GM04504 (cell line): ENCODE results near the gene ZSCAN22.
"Not testable (repeated sequence)": the region's sequence is repeated elsewhere in the genome, so short reads cannot be mapped to it uniquely, and the experiment has no call there.

Experiments used
- DNase-seq: peaks from one replicate; pipeline ENCODE4 v3.0.0-alpha.2; 2012; ENCODE audit warnings: low read depth

Gene ZSCAN22

GRCh38 chr19:58326914-58327726 is at the start of gene ZSCAN22:
Gene ZSCAN22, plus strand, starts transcription at chr19:58326994. Its CDS starts 7,809 bp downstream, at chr19:58334803.
- DNase-seq: peak; percentile 91

GRCh38 chr19:58277197-58277596 is 49.6 kb upstream of the ZSCAN22 start:
- no peak for DNase-seq

GRCh38 chr19:58277748-58278540 is 48.9 kb upstream of the ZSCAN22 start:
- no peak for DNase-seq

- peak; percentile 97 for DNase-seq
Observed at GRCh38 chr19:58278541-58279041, 48.2 kb upstream of the ZSCAN22 start, which contains the start of gene ZNF8. Gene ZNF8, plus strand, starts transcription at chr19:58278955. Its CDS starts 127 bp downstream, at chr19:58279082.

- peak; percentile 21 for DNase-seq
Observed at GRCh38 chr19:58279042-58279924, 47.5 kb upstream of the ZSCAN22 start.

- no peak for DNase-seq
Observed at GRCh38 chr19:58279925-58280316, 46.9 kb upstream of the ZSCAN22 start.

GRCh38 chr19:58284199-58284598 is 42.6 kb upstream of the ZSCAN22 start:
- DNase-seq: no peak

GRCh38 chr19:58291943-58292342 is 34.9 kb upstream of the ZSCAN22 start:
- DNase-seq: no peak

- DNase-seq: no peak
Observed at GRCh38 chr19:58294743-58295374, 31.9 kb upstream of the ZSCAN22 start.

GRCh38 chr19:58296104-58296503 is 30.7 kb upstream of the ZSCAN22 start:
- no peak for DNase-seq

- DNase-seq: no peak
Observed at GRCh38 chr19:58300620-58301019, 26.2 kb upstream of the ZSCAN22 start.

GRCh38 chr19:58304255-58304654 is 22.5 kb upstream of the ZSCAN22 start:
- no peak for DNase-seq

GRCh38 chr19:58304748-58305064 is 22.1 kb upstream of the ZSCAN22 start:
- no peak for DNase-seq

- peak; percentile 93 for DNase-seq
Observed at GRCh38 chr19:58305065-58305931, 21.5 kb upstream of the ZSCAN22 start, which contains the start of gene ERVK3-1. Gene ERVK3-1, plus strand, starts transcription at chr19:58305377. Its CDS starts 6,792 bp downstream, at chr19:58312169.

GRCh38 chr19:58305932-58306323 is 20.9 kb upstream of the ZSCAN22 start:
- DNase-seq: no peak

- no peak for DNase-seq
Observed at GRCh38 chr19:58307736-58308135, 19.1 kb upstream of the ZSCAN22 start.

GRCh38 chr19:58310685-58311084 is 16.1 kb upstream of the ZSCAN22 start:
- not testable (repeated sequence) for DNase-seq

- DNase-seq: no peak
Observed at GRCh38 chr19:58311345-58311865, 15.4 kb upstream of the ZSCAN22 start.

GRCh38 chr19:58315580-58315979 is 11.2 kb upstream of the ZSCAN22 start:
- no peak for DNase-seq

- no peak for DNase-seq
Observed at GRCh38 chr19:58317476-58318072, 9.2 kb upstream of the ZSCAN22 start.
